HS-5 (cell line): Measurements from ENCODE around the gene CCDC106.

Experiments used
- DNase-seq: peaks from one replicate; pipeline ENCODE4 v3.0.0-alpha.2; 2012; ENCODE audit warnings: low read depth

Gene CCDC106

DNA sequence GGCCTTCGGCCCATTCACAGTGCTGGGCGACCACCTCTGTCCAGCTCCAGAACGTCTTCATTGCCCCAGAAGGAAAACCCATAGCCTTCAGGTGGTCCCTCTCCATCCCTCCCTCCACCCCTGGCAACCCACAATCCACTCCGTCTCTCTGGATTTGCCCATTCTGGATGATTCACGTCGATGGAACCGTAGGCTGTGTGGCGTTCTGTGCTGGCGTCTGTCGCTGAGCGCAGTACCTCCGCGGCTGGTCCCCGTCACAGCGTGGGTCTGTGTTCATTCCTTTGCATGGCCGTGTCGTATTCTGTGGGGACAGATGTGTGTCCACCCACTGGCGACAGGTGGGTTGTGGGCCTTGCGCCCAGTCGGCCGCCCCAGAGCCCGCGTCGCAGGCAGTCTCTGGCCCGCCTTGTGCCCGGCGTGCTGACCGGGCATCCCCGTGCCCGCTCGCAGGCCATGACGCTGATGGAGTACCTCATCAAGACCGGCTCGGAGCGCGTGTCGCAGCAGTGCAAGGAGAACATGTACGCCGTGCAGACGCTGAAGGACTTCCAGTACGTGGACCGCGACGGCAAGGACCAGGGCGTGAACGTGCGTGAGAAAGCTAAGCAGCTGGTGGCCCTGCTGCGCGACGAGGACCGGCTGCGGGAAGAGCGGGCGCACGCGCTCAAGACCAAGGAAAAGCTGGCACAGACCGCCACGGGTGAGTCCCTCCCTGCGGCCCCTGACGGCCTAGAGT is 37.1 kb downstream of the CCDC106 start:
- no peak for DNase-seq

DNA sequence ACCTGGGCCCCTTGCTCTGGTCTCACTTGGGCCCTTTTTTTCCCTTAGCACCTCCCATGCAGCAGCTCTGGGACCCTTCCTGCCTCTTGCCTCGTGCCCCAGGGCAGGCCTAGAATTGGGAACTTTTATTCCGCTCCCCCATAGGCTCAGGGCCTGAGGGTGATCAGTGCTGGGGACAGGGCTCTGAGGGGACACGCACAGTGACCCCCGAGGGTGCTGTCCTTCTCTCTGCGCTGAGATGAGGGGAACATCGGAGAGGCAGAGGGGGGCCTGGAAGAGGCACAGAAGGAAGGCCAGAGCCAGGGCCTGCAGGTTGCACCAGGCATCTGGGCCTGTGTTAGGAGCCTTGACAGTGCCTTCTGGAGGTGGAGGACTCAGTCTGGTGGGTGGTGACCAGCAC is 37.8 kb downstream of the CCDC106 start:
- no peak for DNase-seq

DNA sequence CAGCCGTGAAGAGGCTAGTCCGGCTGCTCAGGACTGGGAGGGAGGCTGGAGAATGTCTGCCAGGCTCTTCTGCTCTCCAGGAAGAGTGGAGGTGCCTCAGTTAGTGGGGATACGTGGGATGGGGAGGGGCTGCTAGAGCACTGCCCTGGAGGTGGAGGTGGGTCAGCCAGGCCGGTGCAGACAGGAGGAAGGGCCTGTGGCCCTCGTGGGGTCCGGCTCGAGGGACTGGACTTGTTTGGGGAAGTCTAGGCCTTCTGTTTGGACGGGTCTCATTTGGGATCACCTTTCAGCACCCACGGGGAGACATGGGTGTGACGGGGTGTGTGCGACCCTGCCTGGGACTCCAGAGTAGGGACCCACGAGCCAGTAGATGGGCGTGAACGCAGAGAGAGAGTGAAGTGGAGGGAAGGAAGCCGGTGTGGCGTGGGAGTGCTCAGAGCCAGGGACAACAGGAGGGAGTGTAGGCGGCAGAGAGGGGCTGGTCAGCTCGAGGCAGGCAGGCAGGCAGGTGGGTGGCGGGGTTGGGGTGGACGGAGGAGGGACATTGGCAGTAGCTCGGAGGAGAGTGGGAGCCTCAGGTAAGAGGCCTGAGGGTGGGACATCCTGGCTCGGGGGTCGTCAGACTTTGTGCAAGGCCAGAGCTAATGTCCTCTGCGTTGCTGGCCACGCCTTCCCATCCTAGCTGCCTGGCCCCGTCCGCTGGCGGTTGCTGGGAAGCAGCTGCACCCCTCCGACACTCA is 38.5 kb downstream of the CCDC106 start:
- DNase-seq = no peak

DNA sequence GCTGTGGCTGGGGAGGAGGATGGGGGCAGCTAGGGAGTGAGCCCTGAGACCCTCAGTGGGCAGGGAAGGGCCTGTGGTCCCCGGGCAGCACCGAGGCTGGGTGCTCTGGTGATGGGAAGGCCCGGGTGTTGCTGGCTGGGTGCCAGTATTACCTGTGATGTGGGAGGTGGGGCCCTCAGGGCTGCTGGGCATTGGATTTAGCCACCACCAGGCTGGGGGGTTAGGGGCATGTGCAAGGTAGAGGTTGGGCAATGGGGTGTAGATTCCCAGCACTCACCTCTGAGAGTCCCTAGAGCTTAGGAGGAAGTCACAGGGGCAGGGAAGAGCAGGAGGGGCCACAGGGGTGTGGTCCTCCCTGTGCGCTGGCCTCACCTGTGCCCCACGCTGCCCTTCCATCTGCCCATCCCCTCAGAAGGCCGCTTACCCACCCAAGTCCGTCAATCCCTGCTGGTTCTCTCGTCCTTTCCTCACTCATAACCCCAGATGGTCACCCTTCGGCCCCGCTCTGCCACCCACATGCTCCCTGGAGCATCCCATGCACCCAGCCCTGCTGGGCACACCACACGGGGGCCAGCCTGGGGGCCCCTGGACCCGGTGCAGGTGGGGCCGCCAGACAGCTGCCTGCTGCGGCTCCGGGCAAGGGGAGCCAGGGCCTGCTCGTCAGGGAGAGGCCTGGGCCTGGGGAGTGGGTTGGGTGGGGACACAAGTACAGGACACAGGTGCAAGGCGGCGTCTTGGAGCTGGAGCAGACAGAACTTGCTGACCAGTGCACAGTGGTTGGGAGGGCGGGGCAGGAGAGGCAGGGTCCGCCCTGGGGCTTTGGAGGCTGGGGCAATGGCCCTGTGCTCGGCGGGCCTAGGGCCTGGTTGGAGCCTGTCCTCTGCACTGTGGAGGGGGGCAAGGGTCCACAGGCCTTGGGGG is 39.5 kb downstream of the CCDC106 start:
- no peak for DNase-seq

DNA sequence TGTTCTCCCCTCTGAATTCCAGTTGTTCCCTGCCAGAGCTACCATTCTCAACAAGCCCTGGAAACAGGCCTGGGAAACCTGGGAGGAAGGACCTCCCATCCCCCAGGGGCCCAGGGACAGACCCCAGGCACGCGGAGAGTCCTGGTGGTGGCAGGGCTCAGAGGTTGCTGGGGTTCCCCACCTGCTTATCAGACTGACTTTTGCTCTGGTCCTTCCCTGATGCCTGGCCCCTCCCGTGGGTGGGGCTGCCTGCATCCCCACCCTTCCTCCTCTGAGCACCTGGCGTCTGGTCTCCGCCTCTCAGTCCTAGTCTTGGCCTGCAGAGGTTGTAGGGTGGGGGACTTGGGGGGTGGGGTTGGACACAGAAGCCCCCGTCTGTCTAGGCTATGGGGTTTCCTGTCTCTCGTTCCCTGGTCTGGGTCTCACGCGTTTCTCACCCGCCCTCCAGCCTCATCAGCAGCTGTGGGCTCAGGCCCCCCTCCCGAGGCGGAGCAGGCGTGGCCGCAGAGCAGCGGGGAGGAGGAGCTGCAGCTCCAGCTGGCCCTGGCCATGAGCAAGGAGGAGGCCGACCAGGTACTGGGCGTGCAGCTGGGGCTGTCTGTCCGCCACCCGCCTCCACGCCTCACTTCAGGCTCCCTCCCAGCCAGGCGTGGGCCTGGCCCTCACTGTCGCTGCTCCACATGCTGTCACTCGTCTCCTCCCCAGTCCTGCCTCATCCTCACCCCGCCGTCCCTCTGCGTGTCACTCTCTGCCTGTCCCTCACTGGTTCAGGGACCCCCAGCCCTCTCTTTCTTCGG is 40.6 kb downstream of the CCDC106 start:
- no peak for DNase-seq

DNA sequence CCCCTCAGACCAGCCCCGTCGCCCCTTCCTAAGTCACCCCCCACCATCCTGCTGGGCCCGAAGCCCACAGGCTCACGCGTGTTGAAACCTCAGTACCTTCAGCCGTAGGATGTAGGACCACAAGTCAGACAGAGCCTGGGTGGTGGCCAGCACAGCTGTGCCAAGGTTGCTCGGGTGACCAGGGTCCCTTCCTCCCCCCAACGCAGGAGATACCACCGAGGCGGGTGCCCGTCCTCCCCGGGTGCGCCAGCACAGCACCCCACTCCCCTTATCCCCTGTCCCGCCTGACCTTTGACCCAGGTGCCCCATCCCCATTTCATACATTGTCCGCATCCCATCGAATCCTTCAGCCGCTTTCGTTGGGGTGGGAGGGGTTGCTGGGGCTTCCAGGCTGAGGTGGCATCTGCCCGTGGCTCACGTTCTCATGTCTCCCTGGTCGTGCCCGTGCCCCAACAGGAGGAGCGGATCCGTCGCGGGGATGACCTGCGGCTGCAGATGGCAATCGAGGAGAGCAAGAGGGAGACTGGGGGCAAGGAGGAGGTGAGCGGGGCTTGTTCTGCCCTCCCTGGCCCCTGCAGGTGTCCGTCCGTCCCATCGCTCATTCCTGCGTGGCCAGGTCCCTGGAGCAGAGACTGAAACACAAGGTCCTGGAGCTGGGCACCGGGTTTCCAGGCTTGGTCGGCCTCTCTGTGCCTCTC is 41.5 kb downstream of the CCDC106 start:
- DNase-seq = no peak

DNA sequence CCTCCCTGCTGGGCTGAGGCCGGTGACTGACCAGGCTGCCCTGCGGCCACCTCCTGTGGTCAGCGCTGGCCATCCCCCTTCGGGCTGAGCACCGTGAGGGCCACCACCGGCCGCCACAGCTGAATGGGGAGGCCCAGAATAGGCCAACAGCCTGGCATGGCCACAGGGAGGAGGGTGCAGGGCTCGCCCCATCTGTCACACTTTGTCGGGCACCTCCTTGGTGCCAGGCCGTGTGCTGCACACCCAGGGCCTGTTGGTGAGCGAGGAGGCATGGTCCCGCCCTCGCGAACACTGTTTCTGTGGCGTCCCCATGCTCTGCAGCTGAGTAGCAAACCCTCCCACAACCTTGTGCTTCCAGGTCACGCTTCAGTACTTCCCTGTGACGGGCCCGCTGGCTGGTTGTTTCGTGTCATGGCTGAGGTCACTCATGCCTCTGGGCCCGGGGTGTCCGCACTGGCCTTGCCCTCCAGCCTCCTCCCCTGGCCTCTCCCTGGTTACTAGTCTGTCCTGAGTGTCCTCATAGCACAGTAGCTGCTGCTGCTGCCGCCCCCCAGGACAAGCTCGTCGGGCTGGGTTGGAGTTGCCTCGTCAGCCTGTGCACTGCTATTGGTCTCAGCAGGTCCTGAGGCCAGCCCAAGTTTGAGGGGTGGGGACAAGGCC is 42.2 kb downstream of the CCDC106 start:
- DNase-seq = no peak

DNA sequence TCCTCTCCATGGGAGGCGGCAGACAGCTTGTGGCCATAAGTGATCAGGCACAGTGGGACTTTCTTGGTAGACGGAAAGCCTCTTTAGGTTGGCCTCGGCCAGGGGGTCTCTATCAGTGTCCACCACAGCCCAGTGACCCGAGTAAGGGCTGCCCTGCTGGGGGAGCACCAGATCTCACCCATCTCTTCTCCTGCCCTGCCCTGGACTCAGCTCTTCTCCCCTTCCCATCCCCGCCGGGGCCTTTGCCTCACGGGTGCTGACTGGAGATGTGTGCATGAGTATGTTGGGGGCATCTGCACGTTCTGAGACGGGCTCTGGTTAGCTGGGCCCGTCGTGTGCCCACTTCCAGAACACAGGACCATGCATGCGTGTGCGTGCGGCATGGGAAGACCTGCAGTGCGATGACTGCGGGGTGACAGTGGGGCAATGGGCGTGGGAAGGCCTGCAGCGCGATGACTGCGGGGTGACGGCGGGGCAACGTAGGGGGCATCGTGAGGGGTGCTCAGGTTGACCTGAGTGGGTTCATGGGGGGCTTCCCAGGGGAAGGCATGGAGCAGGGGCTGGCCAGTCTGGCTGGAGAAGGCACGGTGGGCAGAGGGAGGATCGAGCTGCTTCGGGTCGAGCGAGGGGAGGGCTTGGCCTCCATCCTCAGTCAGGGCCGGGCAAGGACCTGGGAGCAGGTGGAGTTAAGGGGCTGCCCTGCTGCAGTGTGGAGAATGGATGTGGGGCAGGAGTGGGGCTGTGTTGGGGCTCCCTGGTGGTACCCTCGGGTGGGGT is 42.9 kb downstream of the CCDC106 start:
- no peak for DNase-seq

DNA sequence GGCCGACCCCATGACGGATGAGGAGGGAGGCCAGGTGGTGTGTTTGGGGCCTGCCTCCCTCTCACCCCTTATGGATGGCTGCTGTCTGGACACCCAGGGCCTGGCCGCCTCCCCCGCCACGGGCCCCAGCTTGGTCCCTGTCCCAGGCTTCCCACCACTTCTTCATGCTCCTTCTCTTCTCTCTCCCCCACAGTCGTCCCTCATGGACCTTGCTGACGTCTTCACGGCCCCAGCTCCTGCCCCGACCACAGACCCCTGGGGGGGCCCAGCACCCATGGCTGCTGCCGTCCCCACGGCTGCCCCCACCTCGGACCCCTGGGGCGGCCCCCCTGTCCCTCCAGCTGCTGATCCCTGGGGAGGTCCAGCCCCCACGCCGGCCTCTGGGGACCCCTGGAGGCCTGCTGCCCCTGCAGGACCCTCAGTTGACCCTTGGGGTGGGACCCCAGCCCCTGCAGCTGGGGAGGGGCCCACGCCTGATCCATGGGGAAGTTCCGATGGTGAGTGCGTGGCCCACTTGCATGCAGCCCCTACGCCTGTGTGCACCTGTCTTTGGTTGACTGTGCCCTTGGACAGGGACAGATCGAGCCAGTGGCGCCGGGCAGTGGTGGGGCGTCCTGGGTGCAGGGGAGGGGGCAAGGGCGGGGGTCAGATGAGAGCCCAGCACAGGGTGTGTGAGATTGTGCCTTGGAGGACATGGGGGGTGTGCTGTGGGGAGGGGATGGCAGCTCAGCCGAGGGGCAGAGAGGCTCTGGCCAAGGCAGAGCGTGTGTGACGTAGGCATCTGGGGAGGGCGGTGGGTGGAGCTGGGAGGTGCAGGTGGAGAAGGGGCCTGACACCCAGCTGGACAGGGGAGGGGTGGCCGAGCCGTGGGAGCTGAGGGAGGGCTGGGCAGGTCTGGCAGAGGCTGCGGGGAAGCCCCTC is 43.8 kb downstream of the CCDC106 start:
- DNase-seq = no peak

DNA sequence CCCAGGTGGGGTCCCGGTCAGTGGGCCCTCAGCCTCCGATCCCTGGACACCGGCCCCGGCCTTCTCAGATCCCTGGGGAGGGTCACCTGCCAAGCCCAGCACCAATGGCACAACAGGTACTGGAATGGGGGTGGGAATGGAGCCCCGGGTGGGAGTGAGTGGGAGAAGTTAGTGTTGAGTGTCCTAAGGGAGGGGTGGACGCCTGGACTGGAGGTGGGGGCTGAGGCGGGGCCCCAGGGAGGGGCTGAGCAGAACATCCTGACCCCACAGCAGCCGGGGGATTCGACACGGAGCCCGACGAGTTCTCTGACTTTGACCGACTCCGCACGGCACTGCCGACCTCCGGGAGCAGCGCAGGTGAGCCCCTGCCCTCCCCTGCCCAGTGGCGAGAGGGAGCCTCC is 44.7 kb downstream of the CCDC106 start:
- no peak for DNase-seq

DNA sequence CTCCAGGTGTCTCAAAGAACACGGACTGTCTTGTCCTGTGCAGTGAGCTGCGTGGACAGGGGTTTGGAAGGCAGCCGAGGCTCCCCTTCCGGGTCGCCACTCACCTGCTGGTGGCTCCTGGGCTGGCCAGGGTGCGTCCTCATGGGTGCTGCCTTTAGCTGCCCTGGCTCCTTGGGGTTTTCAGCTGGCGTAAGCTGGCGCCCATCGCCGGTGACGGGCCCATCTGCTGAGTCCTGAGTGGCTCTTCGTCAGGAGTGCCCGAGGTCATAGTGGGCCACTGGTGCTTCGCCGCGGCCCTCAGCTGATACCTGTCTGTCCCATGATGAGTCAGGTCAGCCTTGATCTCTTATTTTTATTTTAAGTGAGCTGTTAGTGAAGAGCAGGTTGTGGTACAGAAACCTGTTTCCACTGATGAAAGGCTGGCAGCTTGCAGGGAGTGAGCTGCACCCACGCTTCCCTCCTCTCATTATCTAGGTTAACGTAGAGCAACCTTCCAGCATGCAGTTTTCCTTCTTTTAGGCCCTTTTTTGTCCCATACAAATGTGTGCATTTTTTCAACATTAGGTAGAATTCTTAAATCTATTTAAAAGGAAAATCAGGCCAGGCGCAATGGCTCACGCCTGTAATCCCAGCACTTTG is 45.4 kb downstream of the CCDC106 start:
- no peak for DNase-seq

DNA sequence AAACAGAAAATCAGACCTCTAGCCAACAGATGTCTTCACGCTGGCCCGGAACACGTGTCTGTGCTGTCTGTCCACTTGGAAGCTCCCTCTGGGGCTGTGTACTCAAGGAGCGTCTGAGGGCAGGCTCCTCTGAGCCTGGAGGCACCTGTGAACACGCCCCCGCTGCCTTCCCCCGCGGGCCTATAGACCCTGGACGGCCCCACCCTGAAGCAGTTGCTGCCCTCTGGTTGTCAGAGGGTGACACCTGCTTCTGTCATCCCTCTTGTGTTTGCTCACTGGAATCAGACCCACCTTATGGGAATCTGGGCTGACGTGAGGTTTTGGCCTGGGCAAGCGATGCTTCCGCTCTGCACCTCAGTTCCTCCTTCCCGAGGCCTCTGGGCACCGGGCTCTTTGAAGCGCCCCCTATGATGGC is 46.2 kb downstream of the CCDC106 start:
- DNase-seq = no peak

DNA sequence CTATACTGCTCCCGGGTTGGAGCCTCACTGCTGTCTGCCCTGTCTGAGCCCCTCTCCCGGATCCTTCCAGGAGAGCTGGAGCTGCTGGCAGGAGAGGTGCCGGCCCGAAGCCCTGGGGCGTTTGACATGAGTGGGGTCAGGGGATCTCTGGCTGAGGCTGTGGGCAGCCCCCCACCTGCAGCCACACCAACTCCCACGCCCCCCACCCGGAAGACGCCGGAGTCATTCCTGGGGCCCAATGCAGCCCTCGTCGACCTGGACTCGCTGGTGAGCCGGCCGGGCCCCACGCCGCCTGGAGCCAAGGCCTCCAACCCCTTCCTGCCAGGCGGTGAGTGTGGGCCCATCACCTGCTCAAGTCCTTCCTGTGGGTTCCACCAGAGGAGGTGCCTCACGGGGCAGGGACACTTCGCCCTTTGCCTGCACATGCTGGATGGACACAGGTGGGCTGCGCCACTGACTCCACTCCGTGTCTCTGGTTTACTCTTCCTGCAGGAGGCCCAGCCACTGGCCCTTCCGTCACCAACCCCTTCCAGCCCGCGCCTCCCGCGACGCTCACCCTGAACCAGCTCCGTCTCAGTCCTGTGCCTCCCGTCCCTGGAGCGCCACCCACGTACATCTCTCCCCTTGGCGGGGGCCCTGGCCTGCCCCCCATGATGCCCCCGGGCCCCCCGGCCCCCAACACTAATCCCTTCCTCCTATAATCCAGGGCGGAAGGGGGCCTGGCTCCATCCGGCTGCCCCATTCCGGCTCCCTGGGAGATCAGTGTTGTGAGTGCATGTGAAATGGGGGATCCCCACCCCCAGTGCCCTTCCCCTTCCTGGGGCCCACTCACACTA is 46.9 kb downstream of the CCDC106 start:
- DNase-seq = no peak

DNA sequence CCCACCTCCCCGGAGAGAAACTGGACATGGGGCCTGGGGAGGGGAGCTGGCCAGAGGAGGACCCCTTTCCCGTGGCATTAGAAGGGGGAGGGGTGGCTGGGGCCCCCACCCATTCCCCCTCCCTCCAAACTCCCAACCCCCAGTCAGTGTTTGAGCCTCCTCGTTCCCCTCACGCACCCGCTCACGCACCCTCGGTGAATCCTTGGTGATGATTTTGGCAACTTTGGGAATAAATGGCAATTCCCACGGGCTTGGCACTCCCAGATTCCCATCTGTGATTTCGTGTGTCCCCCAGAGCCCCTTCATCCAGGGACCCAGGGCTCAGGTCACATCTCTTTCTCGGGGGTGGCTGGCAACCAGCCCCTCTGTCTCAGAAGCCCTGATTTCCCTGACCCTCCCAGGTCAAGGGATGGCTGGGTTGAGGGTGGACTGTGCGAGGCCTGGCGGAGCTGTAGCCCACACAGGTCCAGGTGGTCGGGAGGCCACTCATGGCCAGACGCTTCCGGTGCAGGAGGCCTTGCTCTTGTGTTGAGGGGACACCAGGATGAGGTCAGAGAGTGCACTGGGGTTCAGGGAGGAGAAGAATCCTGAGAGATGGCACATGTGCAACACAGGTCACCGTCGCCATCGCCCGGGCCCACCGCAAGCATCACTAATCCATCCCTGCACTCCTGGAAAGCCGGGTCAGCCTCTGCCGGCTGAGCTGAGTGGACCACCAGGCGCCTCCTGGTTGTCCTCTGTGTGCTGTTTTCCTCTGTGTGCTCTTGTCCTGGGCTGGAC is 47.7 kb downstream of the CCDC106 start:
- no peak for DNase-seq

DNA sequence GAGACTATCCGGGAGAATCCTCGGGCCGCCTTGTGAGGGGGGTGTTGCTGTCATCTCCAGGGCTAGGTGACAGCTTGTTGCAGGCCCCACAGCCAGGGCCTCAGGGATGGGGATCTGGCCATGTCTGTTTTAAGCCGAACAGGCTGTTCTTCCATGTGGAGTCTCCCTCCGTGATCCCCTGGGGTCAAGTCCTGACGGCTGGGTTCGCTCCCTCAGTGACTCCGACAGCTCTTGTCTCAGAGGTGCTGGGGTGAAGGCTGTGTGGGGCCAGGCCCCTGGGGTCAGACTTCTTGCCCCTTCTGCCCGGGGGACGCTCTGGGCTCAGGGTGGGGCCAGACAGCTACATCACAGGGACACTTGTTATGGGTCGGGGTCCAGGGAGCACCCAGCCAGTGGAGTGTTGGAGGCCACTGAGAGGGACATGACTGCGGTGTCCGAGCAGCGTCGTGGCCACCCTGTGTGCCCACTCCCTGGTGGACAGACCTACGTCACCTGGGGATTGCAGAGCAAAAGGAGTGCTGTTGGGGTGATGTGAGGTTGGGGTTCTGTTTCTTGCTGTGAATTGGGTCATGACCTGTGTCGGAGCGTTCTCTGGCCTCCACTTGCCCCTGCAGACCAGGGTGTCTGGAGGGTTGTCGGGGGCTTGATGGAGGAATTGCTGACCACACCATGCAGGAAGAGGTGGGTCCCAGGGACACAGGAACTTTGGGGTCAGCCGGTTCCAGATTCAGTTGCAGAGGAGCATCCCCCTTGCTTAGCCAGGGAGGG is 48.5 kb downstream of the CCDC106 start:
- no peak for DNase-seq

DNA sequence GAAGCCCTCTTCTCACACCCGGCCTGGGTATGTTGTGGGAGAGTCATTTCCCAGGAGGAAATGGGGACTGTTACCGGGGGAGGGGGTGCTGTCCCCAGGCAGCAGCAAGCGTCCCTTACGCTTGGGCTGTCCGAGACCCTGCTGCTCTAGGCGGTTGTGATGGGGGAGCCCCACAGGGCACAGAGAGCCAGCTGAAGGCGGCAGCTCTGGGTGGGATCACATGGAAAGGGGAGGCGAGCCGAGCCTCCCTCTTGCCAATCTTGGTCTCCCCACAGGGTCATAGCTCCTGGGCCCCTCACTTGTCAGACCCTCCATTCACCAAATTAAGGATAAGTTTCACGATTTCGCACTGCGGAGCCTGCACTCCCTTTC is 49.0 kb downstream of the CCDC106 start:
- DNase-seq = no peak
